Stimulated activated naive CD8-positive, alpha-beta T cell treated with anti-CD3 and anti-CD28 coated beads, Interleukin-15, amount 100 ng/mL, for 72 hours (primary cell): ENCODE data around the gene GPRIN1.
"Not testable (repeated sequence)": the region's sequence is repeated elsewhere in the genome, so short reads cannot be mapped to it uniquely, and the experiment has no call there.

Experiments
- ATAC-seq: fragments of 150-1000 bp; cut with Tn5 transposase; 2 replicates; pipeline ENCODE4 v1.10.0; 2021; ENCODE audit warnings: mild to moderate bottlenecking, moderate library complexity
- DNase-seq, 2 donors: peaks; one replicate each; pipeline ENCODE4 v3.0.0; 2021 to 2022
- H3K27ac Mint-ChIP-seq, 2 donors: one replicate each; pipeline ENCODE4 v1.8.0; 2022; ENCODE audit warnings: mild to moderate bottlenecking in 2 of 2, mixed read lengths in 2 of 2, moderate library complexity in 2 of 2
- H3K27me3 Mint-ChIP-seq: one replicate; pipeline ENCODE4 v1.8.0; 2022; ENCODE audit warnings: mixed read lengths
- H3K4me1 Mint-ChIP-seq: one replicate; pipeline ENCODE4 v1.8.0; 2022; ENCODE audit warnings: mild to moderate bottlenecking, mixed read lengths
- H3K4me3 Mint-ChIP-seq, 2 donors: one replicate each; pipeline ENCODE4 v1.8.0; 2022; ENCODE audit warnings: mild to moderate bottlenecking in 2 of 2, mixed read lengths in 2 of 2, moderate library complexity in 1 of 2
- H3K9me3 Mint-ChIP-seq, 2 donors: one replicate each; pipeline ENCODE4 v1.8.0; 2022; ENCODE audit warnings: mixed read lengths in 2 of 2

Gene GPRIN1

GRCh38 chr5:176557846-176558245 lies 52.1 kb downstream of the GPRIN1 start:
- Mint-ChIP-seq H3K27me3 (no peaks in the 10 kb centered on the region), H3K27ac (no peak overlapping the region), H3K4me3 (no peak overlapping the region), H3K9me3 (no peaks in the 10 kb centered on the region), H3K4me1 (peaks cover 80% of the 10 kb centered on the region)
- ATAC-seq (no peak), DNase-seq (no peak)

GRCh38 chr5:176553260-176554085 lies 56.5 kb downstream of the GPRIN1 start:
- DNase-seq (no peak), ATAC-seq (peak; percentile 53)
- Mint-ChIP-seq H3K27me3 (no peaks in the 10 kb centered on the region), H3K27ac (peak overlapping the region in 1 of 2 donors; percentile 51), H3K9me3 (no peaks in the 10 kb centered on the region), H3K4me1 (peaks cover 74% of the 10 kb centered on the region), H3K4me3 (no peak overlapping the region)

- peaks cover 84% of the 10 kb centered on the region for H3K4me1 Mint-ChIP-seq
- H3K27me3 Mint-ChIP-seq = no peaks in the 10 kb centered on the region
- H3K9me3 Mint-ChIP-seq = no peaks in the 10 kb centered on the region
- DNase-seq (no peak), ATAC-seq (no peak)
- no peak overlapping the region for H3K4me3 Mint-ChIP-seq
- H3K27ac Mint-ChIP-seq = no peak overlapping the region
Observed at GRCh38 chr5:176552332-176552869, 57.6 kb downstream of the GPRIN1 start.

- ATAC-seq, DNase-seq, H3K27me3 Mint-ChIP-seq, H3K9me3 Mint-ChIP-seq: not testable (repeated sequence)
- peak overlapping the region; percentile 69 to 74 for H3K27ac Mint-ChIP-seq
- H3K4me3 Mint-ChIP-seq = peak overlapping the region; percentile 60 to 76
- H3K4me1 Mint-ChIP-seq = peaks cover 79% of the 10 kb centered on the region
Observed at GRCh38 chr5:176550937-176551336, 59.0 kb downstream of the GPRIN1 start.

- H3K9me3 Mint-ChIP-seq = no peaks in the 10 kb centered on the region
- H3K27ac Mint-ChIP-seq = peak overlapping the region; percentile 69 to 89
- no peaks in the 10 kb centered on the region for H3K27me3 Mint-ChIP-seq
- peaks cover 79% of the 10 kb centered on the region for H3K4me1 Mint-ChIP-seq
- ATAC-seq (peak; percentile 38), DNase-seq (no peak)
- H3K4me3 Mint-ChIP-seq = peak overlapping the region; percentile 60 to 76
Observed at GRCh38 chr5:176550275-176550831, 59.6 kb downstream of the GPRIN1 start.

- ATAC-seq (no peak), DNase-seq (no peak)
- H3K4me3 Mint-ChIP-seq = peak overlapping the region in 1 of 2 donors; percentile 76
- H3K27ac Mint-ChIP-seq = no peak overlapping the region
- H3K27me3 Mint-ChIP-seq = no peaks in the 10 kb centered on the region
- H3K4me1 Mint-ChIP-seq = peaks cover 78% of the 10 kb centered on the region
- no peaks in the 10 kb centered on the region for H3K9me3 Mint-ChIP-seq
Observed at GRCh38 chr5:176549871-176550270, 60.1 kb downstream of the GPRIN1 start.

GRCh38 chr5:176548967-176549444 lies 61.0 kb downstream of the GPRIN1 start, which contains the start of gene CDHR2:
Gene CDHR2 (plus strand): TSS chr5:176549342. CDS start chr5:176565353, 16,011 bp downstream.
- peaks cover 78% of the 10 kb centered on the region for H3K4me1 Mint-ChIP-seq
- no peak for ATAC-seq
- H3K27me3 Mint-ChIP-seq = no peaks in the 10 kb centered on the region
- H3K9me3 Mint-ChIP-seq = no peaks in the 10 kb centered on the region
- H3K4me3 Mint-ChIP-seq = peak within 1 kb of the TSS; percentile 60 to 76
- no peak for DNase-seq
- peak within 1 kb of the TSS in 1 of 2 donors; percentile 89 for H3K27ac Mint-ChIP-seq

GRCh38 chr5:176547802-176548201 lies 62.2 kb downstream of the GPRIN1 start:
- no peak for DNase-seq
- Mint-ChIP-seq H3K4me1 (peaks cover 71% of the 10 kb centered on the region), H3K4me3 (no peak overlapping the region), H3K27me3 (no peaks in the 10 kb centered on the region), H3K9me3 (no peaks in the 10 kb centered on the region), H3K27ac (peak overlapping the region in 1 of 2 donors; percentile 9)
- ATAC-seq = no peak
